ENCODE results near the gene LRRC40.
"Not testable (repeated sequence)": the region's sequence is repeated elsewhere in the genome, so short reads cannot be mapped to it uniquely, and the experiment has no call there.

LRRC40 gene

GRCh38 chr1:70205434-70206118, at the start of gene LRRC40:
LRRC40 (minus strand) TSS chr1:70205579; CDS start chr1:70205540, 39 bp downstream.
- DNase-seq, result peak; percentile 94

- DNase-seq, result no peak
Measured at GRCh38 chr1:70248729-70249128, 43.4 kb upstream of the LRRC40 start.

DNA sequence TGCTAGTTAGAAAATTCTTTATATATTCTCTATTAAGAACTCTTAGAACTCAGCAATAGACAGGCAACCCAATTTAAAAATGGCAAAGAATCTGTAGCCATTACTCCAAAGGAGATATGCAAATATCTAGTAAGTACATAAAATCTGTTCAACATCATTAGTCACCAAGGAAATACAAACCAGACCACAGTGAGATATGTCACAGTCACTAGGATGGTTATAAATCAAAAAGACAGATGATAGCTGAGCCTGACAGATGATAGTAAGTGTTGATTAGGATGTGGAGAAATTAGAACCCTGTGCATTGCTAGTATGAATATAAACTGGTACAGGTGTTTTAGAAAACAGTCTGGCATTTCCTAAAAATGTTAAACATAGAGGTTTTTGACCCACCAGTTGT, 42.4 kb upstream of the LRRC40 start:
- DNase-seq, result no peak

DNA sequence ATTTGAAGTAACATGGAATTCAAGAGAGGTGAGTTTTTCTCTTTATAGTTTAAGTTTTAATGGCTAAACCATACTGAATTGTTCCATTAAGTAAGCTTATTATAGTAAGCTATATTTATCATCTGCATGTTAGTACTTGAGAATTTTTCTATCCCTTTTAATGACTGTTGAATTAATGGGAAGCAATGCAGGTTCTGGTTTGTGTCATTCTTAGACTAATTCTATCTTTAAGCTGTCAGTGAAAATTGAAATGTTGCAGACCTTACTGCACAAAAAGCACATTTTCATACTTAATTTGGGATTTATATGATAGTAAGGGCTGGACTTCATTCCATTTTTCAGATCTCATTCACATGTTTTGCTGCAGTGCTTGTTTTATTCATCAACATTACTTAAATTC, 41.7 kb upstream of the LRRC40 start:
- DNase-seq, result no peak

GRCh38 chr1:70239940-70240339, 34.6 kb upstream of the LRRC40 start:
- no peak for DNase-seq

- no peak for DNase-seq
Measured at GRCh38 chr1:70234733-70235132, 29.4 kb upstream of the LRRC40 start.

- DNase-seq, result no peak
Measured at GRCh38 chr1:70231475-70231874, 26.1 kb upstream of the LRRC40 start.

- DNase-seq, result no peak
Measured at GRCh38 chr1:70228670-70229069, 23.3 kb upstream of the LRRC40 start.

- no peak for DNase-seq
Measured at GRCh38 chr1:70227439-70227838, 22.1 kb upstream of the LRRC40 start.

- no peak for DNase-seq
Measured at GRCh38 chr1:70224954-70225353, 19.6 kb upstream of the LRRC40 start.

DNA sequence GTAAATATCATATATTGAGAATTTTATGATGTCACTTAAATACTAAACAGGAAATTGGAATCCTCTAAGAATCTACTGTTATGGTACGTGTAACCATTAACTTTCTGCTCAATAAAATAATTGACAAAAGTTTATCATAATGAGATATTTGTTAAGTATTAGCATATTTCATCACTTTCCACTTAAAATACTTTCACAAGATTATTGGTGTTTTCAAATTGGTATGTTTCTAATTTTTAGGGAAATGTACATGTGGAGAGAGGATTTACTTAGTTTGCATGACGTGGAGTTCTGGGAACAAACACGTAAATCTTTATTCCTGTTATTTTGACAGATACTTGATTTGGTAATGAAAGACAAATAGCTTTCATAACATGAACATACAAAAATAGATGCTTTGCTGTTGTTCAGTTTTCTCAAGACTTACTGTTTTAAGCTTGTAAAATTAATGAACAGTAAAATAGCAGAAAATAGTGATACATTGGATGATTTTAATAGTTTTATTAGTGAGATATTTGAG, 17.4 kb upstream of the LRRC40 start:
- DNase-seq, result no peak

GRCh38 chr1:70221238-70222121, 16.1 kb upstream of the LRRC40 start, which contains the start of gene SRSF11:
SRSF11 (plus strand) TSS chr1:70221380; CDS start chr1:70221637, 257 bp downstream.
- peak; percentile 98 for DNase-seq

- no peak for DNase-seq
Measured at GRCh38 chr1:70220517-70221237, 15.3 kb upstream of the LRRC40 start.

GRCh38 chr1:70220015-70220414, 14.6 kb upstream of the LRRC40 start:
- no peak for DNase-seq

GRCh38 chr1:70211541-70211940, 6.2 kb upstream of the LRRC40 start:
- DNase-seq, result no peak

DNA sequence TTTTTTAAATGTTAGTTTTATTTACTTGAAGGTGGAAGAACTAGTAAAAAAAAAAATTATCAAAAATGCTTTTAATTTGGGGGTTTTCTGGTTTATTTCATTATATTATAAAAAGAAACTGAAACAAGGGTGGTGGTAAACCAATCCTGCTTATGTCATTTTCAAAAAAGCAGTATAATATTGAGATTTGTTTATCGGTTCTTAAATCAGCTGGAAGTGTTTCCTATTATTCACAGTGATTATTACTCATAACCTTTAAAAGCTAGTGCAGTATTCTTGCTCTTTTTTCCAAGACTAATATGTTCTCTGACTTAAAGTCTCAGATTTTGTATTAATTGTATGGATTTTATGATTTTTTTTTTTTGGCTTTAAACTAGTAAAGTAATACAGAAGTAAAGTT, 5.4 kb upstream of the LRRC40 start:
- no peak for DNase-seq

DNA sequence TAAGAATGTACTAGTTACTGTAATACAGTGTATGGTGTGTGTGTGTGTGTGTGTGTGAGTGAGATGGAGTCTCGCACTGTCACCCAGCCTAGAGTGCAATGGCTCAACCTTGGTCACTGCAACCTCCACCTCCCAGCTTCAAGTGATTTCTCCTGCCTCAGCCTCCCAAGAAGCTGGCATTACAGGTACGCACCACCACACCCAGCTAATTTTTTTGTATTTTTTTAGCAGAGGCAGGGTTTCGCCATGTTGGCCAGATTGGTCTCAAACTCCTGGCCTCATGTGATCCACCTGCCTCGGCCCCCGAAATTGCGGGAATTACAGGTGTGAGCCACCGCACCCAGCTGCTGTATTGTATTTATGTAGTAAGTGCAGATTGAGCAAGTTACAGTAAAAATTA, 2.9 kb upstream of the LRRC40 start:
- no peak for DNase-seq

- no peak for DNase-seq
Measured at GRCh38 chr1:70207492-70207891, 2.1 kb upstream of the LRRC40 start.

DNA sequence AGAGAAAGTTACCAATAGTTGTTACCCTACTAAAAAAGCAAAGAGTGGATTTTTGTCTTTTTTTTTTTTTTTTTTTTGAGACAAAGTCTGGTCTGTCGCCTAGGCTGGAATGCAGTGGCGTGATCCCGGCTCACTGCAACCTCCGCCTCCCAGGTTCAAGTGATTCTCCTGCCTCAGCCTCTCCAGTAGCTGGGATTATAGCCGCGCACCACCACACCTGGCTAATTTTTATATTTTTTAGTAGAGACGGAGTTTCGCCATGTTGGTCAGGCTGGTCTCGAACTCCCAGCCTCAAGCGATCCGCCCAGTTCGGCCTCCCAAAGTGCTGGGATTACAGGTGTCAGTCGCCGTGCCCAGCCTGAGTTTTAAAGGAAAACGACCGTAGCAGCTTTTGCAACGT, 1.5 kb upstream of the LRRC40 start:
- not testable (repeated sequence) for DNase-seq

DNA sequence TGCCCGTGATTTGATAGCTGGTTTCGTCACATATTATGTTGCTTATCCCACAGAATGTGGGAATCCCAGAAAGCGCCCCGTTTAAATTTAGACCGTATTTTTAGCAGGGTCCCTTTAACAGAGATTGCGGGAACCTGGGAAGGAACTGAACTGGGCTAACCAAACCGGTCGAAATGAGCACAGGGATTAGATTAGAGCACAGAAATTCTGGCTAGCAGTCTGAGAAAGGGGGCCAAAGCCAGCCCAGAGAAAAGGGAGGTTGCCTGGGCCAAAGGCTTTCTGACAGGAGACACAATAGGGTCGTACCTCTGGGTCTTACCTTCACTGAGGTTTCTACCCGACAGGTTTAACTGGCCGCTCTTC, 327 bp downstream of the LRRC40 start:
- DNase-seq, result no peak

- DNase-seq, result no peak
Measured at GRCh38 chr1:70204600-70204999, 779 bp downstream of the LRRC40 start.

DNA sequence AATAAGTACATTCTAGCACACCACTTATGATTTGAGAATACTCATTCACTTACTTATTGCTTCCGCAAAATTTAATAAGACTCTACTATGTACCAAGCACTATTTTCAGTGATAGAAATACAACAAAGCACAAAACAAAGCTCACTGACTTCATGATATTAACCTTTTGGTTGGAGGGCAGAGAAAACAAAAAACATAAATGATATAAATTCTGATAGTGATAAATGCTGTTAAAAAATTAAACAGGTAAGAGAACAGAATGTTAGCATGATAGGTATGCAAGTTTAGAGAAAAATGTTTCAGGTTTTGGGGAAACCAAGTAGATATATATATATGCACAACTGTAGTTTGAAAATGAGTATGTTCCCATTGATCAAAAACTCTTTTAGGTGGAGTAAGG, 1.2 kb downstream of the LRRC40 start:
- no peak for DNase-seq

DNA sequence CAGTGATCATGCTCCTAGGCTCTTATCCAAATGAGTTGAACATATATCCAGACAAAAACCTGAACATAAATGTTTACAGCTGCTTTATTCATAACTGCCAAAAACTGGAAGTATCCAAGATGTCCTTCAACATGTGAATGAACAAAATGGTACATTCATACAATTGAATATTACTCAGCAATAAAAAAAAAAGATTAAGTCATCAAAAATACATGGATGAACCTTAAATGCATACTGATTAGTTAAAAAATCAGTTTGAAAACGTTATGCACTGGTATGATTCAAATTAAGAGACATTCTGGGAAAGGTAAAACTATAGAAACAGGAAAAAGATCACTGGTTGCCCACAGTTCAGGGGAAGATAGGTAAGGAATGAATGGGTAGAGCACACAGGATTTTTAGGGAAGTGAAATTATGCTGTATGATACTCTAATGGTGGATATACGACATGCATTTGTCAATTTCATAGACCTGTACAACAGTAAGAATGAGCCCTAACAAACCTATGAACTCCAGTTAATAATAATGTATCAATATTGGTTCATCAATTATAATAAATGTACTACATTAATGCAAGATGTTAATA, 3.1 kb downstream of the LRRC40 start:
- DNase-seq, result no peak
